Motor neuron (in vitro differentiated cells): ENCODE measurements around the gene KIF5A. TPM values are rescaled to one million over a fixed set of nuclear protein-coding genes. Genes with fewer than 3 reads are reported as not detected.

Source experiments
- ATAC-seq, 8 experiments: fragments of 200-7000 bp; cut with Tn5 transposase; replicated peaks in 6 of 8; 2 replicates each; pipeline ENCODE4 v1.8.0; 2021; ENCODE audit warnings: mild to moderate bottlenecking in 8 of 8, moderate library complexity in 8 of 8
- H3K27ac ChIP-seq, 2 donors: fragments of 250-450 bp; sonication (Bioruptor Pico); 2 replicates each; pipeline ENCODE4 v1.9.0; 2021; ENCODE audit warnings: antibody characterized with exemption in 2 of 2, mild to moderate bottlenecking in 2 of 2, moderate library complexity in 1 of 2
- H3K4me1 ChIP-seq, 2 donors: fragments of 250-450 bp; sonication (Bioruptor Pico); replicated peaks in 1 of 2; 2 replicates each; pipeline ENCODE4 v1.6.1; 2021; ENCODE audit warnings: antibody characterized with exemption in 2 of 2, mild to moderate bottlenecking in 2 of 2, moderate library complexity in 1 of 2
- H3K4me3 ChIP-seq, 5 donors: fragments of 250-450 bp; sonication (Bioruptor Pico); 2 replicates each; pipeline ENCODE4 v1.9.0; 2021; ENCODE audit warnings: antibody characterized with exemption in 5 of 5, mild to moderate bottlenecking in 5 of 5, moderate library complexity in 4 of 5
- WGBS, 10 experiments: fragments of 450-650 bp; shearing (Covaris generic); methylation state at CpG; one replicate each; pipeline ENCODE4 v1.0.0; 2022; 5-methylcytosine and 5-hydroxymethylcytosine counted together
- in situ Hi-C, 9 experiments: fragments of 400-800 bp; cut with MboI; loops; one replicate each; pipeline ENCODE4 v1.15.0; 2021; ENCODE audit warnings: low sequenced_read_pairs in 9 of 9, low pct_unique_long_range_greater_than_20kb in 2 of 9; ENCODE audit not compliant: unreplicated experiment in 9 of 9
- total RNA-seq, 8 experiments: library from RNA; unstranded; fragments of 300-600 nt; gene quantifications; 2 replicates each; pipeline versions ENCODE4 v1.2.3 to v1.2.4, GENCODE V29; 2022

The KIF5A gene
- total RNA-seq, 8 experiments from 2014 or later, result 0.91 to 111 (median 60.5) TPM

- in situ Hi-C loops, result no loop called here
- Histone ChIP-seq H3K4me3 (peak overlapping the region; percentile 41 to 62 (median 47)), H3K27ac (peak overlapping the region; percentile 94 to 99), H3K4me1 (peaks cover 40 to 50% of the 10 kb centered on the region in 2 donors)
- WGBS, 10 experiments, result 0% methylated on average over 1 to 2 of the region's 38 CpGs; no CpG with 5 or more reads in 7 of the 10 experiments
- peak in 5 of 8 experiments; percentile 9 to 63 (median 52) for ATAC-seq
Observed at GRCh38 chr12:57522887-57523705, 26.7 kb upstream of the KIF5A start.

GRCh38 chr12:57523706-57524614 is 25.9 kb upstream of the KIF5A start:
- H3K27ac ChIP-seq, result peak overlapping the region; percentile 94 to 99
- peak overlapping the region; percentile 41 to 62 (median 47) for H3K4me3 ChIP-seq
- no peak for ATAC-seq
- WGBS, 10 experiments, result 30 to 80% (median 63%) methylated on average over 1 to 8 of the region's 14 CpGs
- peaks cover 35 to 41% of the 10 kb centered on the region in 2 donors for H3K4me1 ChIP-seq
- in situ Hi-C loops, result no loop called here

GRCh38 chr12:57524814-57525614 is 24.8 kb upstream of the KIF5A start:
- Histone ChIP-seq H3K4me3 (peak overlapping the region in 1 of 5 donors; percentile 47), H3K4me1 (peaks cover 39 to 45% of the 10 kb centered on the region in 2 donors), H3K27ac (peak overlapping the region in 1 of 2 donors; percentile 94)
- in situ Hi-C loops, result no loop called here
- ATAC-seq, result no peak
- 0 to 100% (median 39%) methylated on average over 1 to 2 of the region's 11 CpGs; no CpG with 5 or more reads in 4 of the 10 experiments for WGBS, 10 experiments

- Histone ChIP-seq H3K4me1 (peaks cover 41 to 50% of the 10 kb centered on the region in 2 donors), H3K4me3 (no peak overlapping the region), H3K27ac (peak overlapping the region in 1 of 2 donors; percentile 21)
- ATAC-seq, result no peak
- in situ Hi-C loops, result no loop called here
- no CpG with 5 or more reads among the region's 16 CpGs for WGBS, 10 experiments
Observed at GRCh38 chr12:57525615-57526383, 24.0 kb upstream of the KIF5A start.

DNA sequence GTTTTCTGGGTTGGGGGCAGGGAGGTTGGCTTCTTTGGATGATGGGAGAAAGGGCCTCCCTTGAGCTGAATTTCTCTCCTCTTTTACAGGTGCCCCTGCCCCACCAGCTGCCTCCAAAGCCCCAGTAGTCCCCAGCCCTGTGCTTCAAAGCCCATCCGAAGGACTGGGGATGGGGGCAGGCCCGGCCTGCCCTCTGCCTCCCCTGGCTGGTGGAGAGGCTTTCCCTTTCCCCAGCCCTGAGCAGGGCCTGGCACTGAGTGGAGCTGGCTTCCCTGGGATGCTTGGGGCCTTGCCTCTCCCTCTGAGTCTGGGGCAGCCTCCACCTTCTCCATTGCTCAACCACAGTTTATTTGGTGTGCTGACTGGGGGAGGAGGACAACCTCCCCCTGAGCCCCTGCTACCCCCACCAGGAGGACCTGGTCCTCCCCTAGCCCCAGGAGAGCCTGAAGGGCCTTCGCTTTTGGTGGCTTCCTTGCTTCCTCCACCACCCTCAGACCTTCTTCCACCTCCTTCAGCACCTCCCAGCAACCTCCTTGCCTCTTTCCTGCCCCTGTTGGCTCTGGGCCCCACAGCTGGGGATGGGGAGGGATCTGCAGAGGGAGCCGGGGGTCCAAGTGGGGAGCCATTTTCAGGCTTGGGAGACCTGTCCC is 23.2 kb upstream of the KIF5A start:
- no peak overlapping the region for H3K27ac ChIP-seq
- no peak for ATAC-seq
- H3K4me1 ChIP-seq, result peaks cover 34 to 42% of the 10 kb centered on the region in 2 donors
- 71 to 100% methylated on average over 1 of the region's 4 CpGs; no CpG with 5 or more reads in 8 of the 10 experiments for WGBS, 10 experiments
- no peak overlapping the region for H3K4me3 ChIP-seq
- in situ Hi-C loops, result no loop called here

DNA sequence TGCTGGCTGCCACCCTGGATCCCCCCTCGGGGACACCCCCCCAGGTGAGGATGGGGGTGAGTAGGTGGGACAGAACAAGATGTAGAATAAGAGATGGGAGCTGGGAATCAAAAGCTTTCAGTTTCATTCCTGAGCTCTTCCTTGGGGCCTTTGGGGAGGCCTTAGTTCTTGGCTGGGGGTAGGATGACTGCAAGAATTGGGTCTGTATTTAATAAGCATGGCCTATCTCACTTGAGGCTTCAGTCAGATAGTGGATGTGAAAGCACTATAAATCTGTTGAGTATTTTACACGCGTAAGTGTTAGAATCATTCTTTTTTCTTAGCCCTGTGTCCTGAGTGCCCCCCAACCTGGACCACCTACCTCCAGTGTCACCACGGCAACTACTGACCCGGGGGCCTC is 22.7 kb upstream of the KIF5A start:
- in situ Hi-C loops, result no loop called here
- no peak for ATAC-seq
- H3K27ac ChIP-seq, result no peak overlapping the region
- H3K4me3 ChIP-seq, result no peak overlapping the region
- 80 to 100% (median 86%) methylated on average over 1 to 2 of the region's 5 CpGs; no CpG with 5 or more reads in 7 of the 10 experiments for WGBS, 10 experiments
- H3K4me1 ChIP-seq, result peaks cover 31 to 36% of the 10 kb centered on the region in 2 donors

GRCh38 chr12:57528176-57528575 is 21.7 kb upstream of the KIF5A start:
- H3K4me3 ChIP-seq, result no peak overlapping the region
- peaks cover 31 to 36% of the 10 kb centered on the region in 2 donors for H3K4me1 ChIP-seq
- ATAC-seq, result no peak
- in situ Hi-C loops, result no loop called here
- 100% methylated on average over 1 of the region's 12 CpGs; no CpG with 5 or more reads in 8 of the 10 experiments for WGBS, 10 experiments
- H3K27ac ChIP-seq, result no peak overlapping the region

DNA sequence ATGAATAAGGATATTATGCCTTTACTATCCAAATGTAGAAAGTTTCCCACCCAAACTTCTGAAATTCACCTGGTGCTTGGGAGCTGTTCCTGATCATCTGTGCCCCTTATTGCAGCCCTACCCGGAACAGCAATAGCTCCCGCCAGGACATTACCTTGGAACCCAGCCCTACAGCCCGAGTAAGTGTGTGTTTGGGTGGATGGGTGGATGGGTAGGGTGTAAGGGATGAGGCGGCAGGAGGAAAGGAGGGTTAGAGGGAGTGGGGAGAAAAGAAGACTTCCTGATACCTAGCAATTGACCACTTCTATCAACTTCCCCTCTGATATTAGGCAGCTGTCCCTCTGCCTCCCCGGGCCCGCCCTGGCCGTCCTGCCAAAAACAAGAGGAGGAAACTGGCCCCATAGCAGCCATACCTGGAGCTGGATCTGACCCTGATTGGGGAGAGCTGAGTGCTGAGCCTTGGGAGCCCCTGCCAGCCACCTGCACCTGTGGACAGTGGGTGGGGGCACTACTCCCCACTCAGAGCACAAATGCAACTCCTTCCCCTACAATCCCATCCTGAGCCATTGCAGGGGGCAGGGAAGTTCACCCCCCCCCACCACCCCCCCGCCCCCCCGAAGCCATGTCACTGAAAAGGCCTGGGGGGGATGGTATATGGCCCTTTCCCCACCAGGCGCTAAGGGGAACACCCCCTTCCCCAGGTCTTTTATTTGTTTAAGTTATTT is 20.9 kb upstream of the KIF5A start:
- Histone ChIP-seq H3K4me1 (peaks cover 27 to 32% of the 10 kb centered on the region in 2 donors), H3K4me3 (no peak overlapping the region), H3K27ac (peak overlapping the region in 1 of 2 donors; percentile 78)
- in situ Hi-C loops, result no loop called here
- 57 to 90% (median 78%) methylated on average over 1 to 7 of the region's 10 CpGs; no CpG with 5 or more reads in 6 of the 10 experiments for WGBS, 10 experiments
- no peak for ATAC-seq

GRCh38 chr12:57529831-57530230 is 20.0 kb upstream of the KIF5A start:
- peaks cover 19 to 23% of the 10 kb centered on the region in 2 donors for H3K4me1 ChIP-seq
- peak overlapping the region; percentile 71 to 78 for H3K27ac ChIP-seq
- no peak overlapping the region for H3K4me3 ChIP-seq
- in situ Hi-C loops, result no loop called here
- ATAC-seq, result peak in 2 of 8 experiments; percentile 17 to 48
- WGBS, 10 experiments, result 33 to 80% (median 53%) methylated on average over 2 to 4 of the region's 6 CpGs; no CpG with 5 or more reads in 6 of the 10 experiments

GRCh38 chr12:57530396-57531142 is 19.3 kb upstream of the KIF5A start:
- no peak for ATAC-seq
- H3K4me3 ChIP-seq, result no peak overlapping the region
- peak overlapping the region; percentile 71 to 78 for H3K27ac ChIP-seq
- WGBS, 10 experiments, result 84 to 100% (median 100%) methylated on average over 1 to 5 of the region's 5 CpGs; no CpG with 5 or more reads in 1 of the 10 experiments
- in situ Hi-C loops, result no loop called here
- peaks cover 12 to 16% of the 10 kb centered on the region in 2 donors for H3K4me1 ChIP-seq
